T-cell (primary cell): ENCODE results near the gene COG1. TPM values are rescaled to one million over a fixed set of nuclear protein-coding genes. Genes with fewer than 3 reads are reported as not detected.

Experiments used
- ATAC-seq, 4 experiments: fragments of 200-7000 bp in 3 of 4; fragments of 150-1000 bp in 1 of 4; cut with Tn5 transposase; replicated peaks in 1 of 4; 1 replicate in 3 of 4; 2 replicates in 1 of 4; pipeline ENCODE4 v1.10.0; 2021; ENCODE audit warnings: moderate library complexity in 3 of 4, mild to moderate bottlenecking in 2 of 4, moderate number of reproducible peaks in 1 of 4
- CTCF ChIA-PET, 2 donors: fragments of 300-600 bp; sonication (Branson Sonifier 250); formaldehyde crosslinking; loops; one replicate each; lab custom pipeline; 2022; ENCODE audit warnings: antibody characterized with exemption in 2 of 2; lab: Charles Lee
- POLR2A ChIA-PET, 2 donors: fragments of 300-600 bp; sonication (Branson Sonifier 250); formaldehyde crosslinking; loops; one replicate each; lab custom pipeline; 2022; ENCODE audit warnings: antibody characterized with exemption in 2 of 2; lab: Charles Lee
- DNase-seq, 35 experiments: peaks; one replicate each; pipeline versions ENCODE4 v3.0.0 to v3.0.0-alpha.2; 2013 to 2023
- H3K27ac ChIP-seq: one replicate; pipeline ENCODE4 v1.5.1; 2013; ENCODE audit warnings: low read length
- H3K27me3 ChIP-seq, 2 experiments: replicated peaks in 1 of 2; 1 replicate in 1 of 2; 2 replicates in 1 of 2; pipeline versions ENCODE4 v1.6.1 to v1.7.0; 2013; ENCODE audit warnings: low read length in 1 of 2, mixed read lengths in 1 of 2; ENCODE audit not compliant: control insufficient read depth in 2 of 2, insufficient read depth in 2 of 2; ENCODE audit errors: extremely low read depth in 1 of 2
- H3K36me3 ChIP-seq, 2 donors: 1 replicate in 1 of 2; 2 replicates in 1 of 2; pipeline versions ENCODE4 v1.6.1 to v1.7.0; 2013; ENCODE audit warnings: low read length in 1 of 2; ENCODE audit not compliant: control insufficient read depth in 2 of 2, insufficient read depth in 1 of 2; ENCODE audit errors: extremely low read depth in 1 of 2
- H3K4me1 ChIP-seq, 2 experiments: 1 replicate in 1 of 2; 2 replicates in 1 of 2; pipeline versions ENCODE4 v1.6.1 to v1.7.0; 2013; ENCODE audit warnings: low read length in 2 of 2, mixed read lengths in 1 of 2; ENCODE audit not compliant: insufficient read depth in 2 of 2, control insufficient read depth in 1 of 2; ENCODE audit errors: extremely low read depth in 1 of 2
- H3K4me3 ChIP-seq, 2 donors: 1 replicate in 1 of 2; 2 replicates in 1 of 2; pipeline versions ENCODE4 v1.5.1 to v1.7.0; 2013; ENCODE audit warnings: mild to moderate bottlenecking in 2 of 2, low read length in 1 of 2, moderate library complexity in 1 of 2; ENCODE audit not compliant: control insufficient read depth in 1 of 2; ENCODE audit errors: extremely low read depth in 1 of 2
- H3K9me3 ChIP-seq: 2 replicates; pipeline ENCODE4 v1.7.0; 2013
- H3K27ac Mint-ChIP-seq, 2 donors: one replicate each; pipeline ENCODE4 v1.8.0; 2020 to 2021; ENCODE audit warnings: mild to moderate bottlenecking in 2 of 2, mixed read lengths in 2 of 2
- H3K27me3 Mint-ChIP-seq, 2 donors: one replicate each; pipeline ENCODE4 v1.8.0; 2021 to 2022; ENCODE audit warnings: mixed read lengths in 2 of 2
- H3K36me3 Mint-ChIP-seq: one replicate; pipeline ENCODE4 v1.8.0; 2021; ENCODE audit warnings: mixed read lengths
- H3K4me1 Mint-ChIP-seq, 3 donors: one replicate each; pipeline ENCODE4 v1.8.0; 2020 to 2022; ENCODE audit warnings: mixed read lengths in 3 of 3, mild to moderate bottlenecking in 1 of 3
- H3K4me3 Mint-ChIP-seq, 3 donors: one replicate each; pipeline ENCODE4 v1.8.0; 2020 to 2022; ENCODE audit warnings: mild to moderate bottlenecking in 3 of 3, mixed read lengths in 3 of 3, moderate library complexity in 3 of 3
- H3K9me3 Mint-ChIP-seq, 3 donors: one replicate each; pipeline ENCODE4 v1.8.0; 2020 to 2022; ENCODE audit warnings: mixed read lengths in 3 of 3
- WGBS: methylation state at CpG from one replicate; pipeline ENCODE4 v1.1.5; 2013; ENCODE audit warnings: missing lambda C conversion rate; ENCODE audit not compliant: insufficient coverage; 5-methylcytosine and 5-hydroxymethylcytosine counted together
- total RNA-seq, 35 experiments: library from RNA in 6 of 35; stranded (reverse) in 6 of 35; fragments of 120-200 nt in 1 of 35; gene quantifications; one replicate each; pipeline versions ENCODE4 v1.2.1 to v1.2.4 and lab custom pipeline; 2013 to 2026

Gene COG1
- total RNA-seq, 5 donors from 2014 or later (not counting 1 experiment from before 2014, with no cell fraction given): 66.3 to 77.2 (median 73.3) TPM

- H3K27me3 ChIP-seq: no peaks in the 10 kb centered on the region
- H3K4me1 Mint-ChIP-seq: no peaks in the 10 kb centered on the region
- no peak overlapping the region for H3K27ac ChIP-seq
- POLR2A ChIA-PET: no interaction called here
- H3K4me3 Mint-ChIP-seq: no peak overlapping the region
- H3K27me3 Mint-ChIP-seq: no peaks in the 10 kb centered on the region
- H3K4me3 ChIP-seq: no peak overlapping the region
- CTCF ChIA-PET: interaction anchor here (0.7 to 1.1 kb wide), 2 partner anchors 115 to 120 kb away, joined by 3 to 4 read pairs; no protein-coding TSS in a partner anchor
- WGBS: 93% methylated on average over 3 of the region's 8 CpGs
- H3K4me1 ChIP-seq: no peaks in the 10 kb centered on the region
- peaks cover 14% of the 10 kb centered on the region for H3K36me3 Mint-ChIP-seq
- no peak for DNase-seq
- no peaks in the 10 kb centered on the region for H3K9me3 Mint-ChIP-seq
- ATAC-seq: no peak
- no peaks in the 10 kb centered on the region for H3K9me3 ChIP-seq
- peaks cover 0 to 11% of the 10 kb centered on the region in 2 donors for H3K36me3 ChIP-seq
- no peak overlapping the region for H3K27ac Mint-ChIP-seq
Observed at GRCh38 chr17:73249700-73250099, 56.8 kb downstream of the COG1 start.

GRCh38 chr17:73250851-73251640, 58.2 kb downstream of the COG1 start:
- peaks cover 0 to 4% (median 4%) of the 10 kb centered on the region in 3 donors for H3K4me1 Mint-ChIP-seq
- DNase-seq (no peak), ATAC-seq (no peak)
- CTCF ChIA-PET: interaction anchor here in 1 of 2 donors (0.7 to 1.1 kb wide), 3 partner anchors 8 to 523 kb away, joined by 3 to 7 read pairs (median 4); no protein-coding TSS in a partner anchor
- Histone ChIP-seq H3K4me1 (peaks cover 0 to 5% of the 10 kb centered on the region in 2 experiments), H3K27me3 (no peaks in the 10 kb centered on the region), H3K4me3 (no peak overlapping the region), H3K36me3 (peaks cover 0 to 10% of the 10 kb centered on the region in 2 donors), H3K9me3 (no peaks in the 10 kb centered on the region), H3K27ac (no peak overlapping the region)
- H3K36me3 Mint-ChIP-seq: peaks cover 10% of the 10 kb centered on the region
- no peak overlapping the region for H3K27ac Mint-ChIP-seq
- POLR2A ChIA-PET: no interaction called here
- no peaks in the 10 kb centered on the region for H3K9me3 Mint-ChIP-seq
- H3K4me3 Mint-ChIP-seq: no peak overlapping the region
- H3K27me3 Mint-ChIP-seq: no peaks in the 10 kb centered on the region
- 87% methylated on average over 10 of the region's 10 CpGs for WGBS

GRCh38 chr17:73251871-73252270, 59.0 kb downstream of the COG1 start:
- Histone ChIP-seq H3K36me3 (peaks cover 0 to 7% of the 10 kb centered on the region in 2 donors), H3K27me3 (no peaks in the 10 kb centered on the region), H3K4me3 (no peak overlapping the region), H3K4me1 (peaks cover 0 to 5% of the 10 kb centered on the region in 2 experiments), H3K27ac (no peak overlapping the region), H3K9me3 (no peaks in the 10 kb centered on the region)
- H3K9me3 Mint-ChIP-seq: no peaks in the 10 kb centered on the region
- WGBS: 78% methylated on average over 4 of the region's 8 CpGs
- H3K4me3 Mint-ChIP-seq: no peak overlapping the region
- H3K27me3 Mint-ChIP-seq: no peaks in the 10 kb centered on the region
- H3K27ac Mint-ChIP-seq: no peak overlapping the region
- no peak for ATAC-seq
- ChIA-PET CTCF (interaction anchor here in 1 of 2 donors (0.7 to 0.8 kb wide), 2 partner anchors 9 to 524 kb away, joined by 3 to 7 read pairs; no protein-coding TSS in a partner anchor), POLR2A (no interaction called here)
- no peak for DNase-seq
- peaks cover 9% of the 10 kb centered on the region for H3K36me3 Mint-ChIP-seq
- H3K4me1 Mint-ChIP-seq: peaks cover 0 to 4% (median 4%) of the 10 kb centered on the region in 3 donors

- CTCF ChIA-PET: interaction anchor here (0.5 to 2.8 kb wide), 10 partner anchors 8 to 122 kb away, joined by 3 to 14 read pairs (median 4); no protein-coding TSS in a partner anchor
- no peaks in the 10 kb centered on the region for H3K36me3 Mint-ChIP-seq
Observed at GRCh38 chr17:73255671-73256181, 62.9 kb downstream of the COG1 start.

GRCh38 chr17:73256220-73256619, 63.4 kb downstream of the COG1 start:
- Histone ChIP-seq H3K36me3 (no peaks in the 10 kb centered on the region), H3K9me3 (no peaks in the 10 kb centered on the region), H3K4me3 (no peak overlapping the region), H3K27me3 (peaks cover 0 to 3% of the 10 kb centered on the region in 2 experiments), H3K4me1 (peaks cover 0 to 5% of the 10 kb centered on the region in 2 experiments), H3K27ac (no peak overlapping the region)
- no peak overlapping the region for H3K4me3 Mint-ChIP-seq
- WGBS: no CpG with 5 or more reads among the region's 3 CpGs
- no peaks in the 10 kb centered on the region for H3K36me3 Mint-ChIP-seq
- peaks cover 0 to 4% (median 4%) of the 10 kb centered on the region in 3 donors for H3K4me1 Mint-ChIP-seq
- H3K27me3 Mint-ChIP-seq: no peaks in the 10 kb centered on the region
- CTCF ChIA-PET: interaction anchor here (0.5 to 2.0 kb wide), 5 partner anchors 8 to 114 kb away, joined by 3 to 12 read pairs (median 6); no protein-coding TSS in a partner anchor
- no peak overlapping the region for H3K27ac Mint-ChIP-seq
- H3K9me3 Mint-ChIP-seq: no peaks in the 10 kb centered on the region
- POLR2A ChIA-PET: no interaction called here
- DNase-seq: no peak
- no peak for ATAC-seq

More at GRCh38 chr17:73255671-73256181, 62.9 kb downstream of the COG1 start:
- POLR2A ChIA-PET: no interaction called here
- Histone ChIP-seq H3K9me3 (no peaks in the 10 kb centered on the region), H3K27me3 (peaks cover 0 to 3% of the 10 kb centered on the region in 2 experiments), H3K36me3 (no peaks in the 10 kb centered on the region), H3K27ac (no peak overlapping the region), H3K4me1 (peaks cover 0 to 5% of the 10 kb centered on the region in 2 experiments), H3K4me3 (no peak overlapping the region)
- WGBS: 0% methylated on average over 6 of the region's 8 CpGs
- ATAC-seq (peak; percentile 65 to 78 (median 70)), DNase-seq (peak in 31 of 35 experiments; percentile 7 to 72 (median 37))
- Mint-ChIP-seq H3K9me3 (no peaks in the 10 kb centered on the region), H3K27me3 (no peaks in the 10 kb centered on the region), H3K27ac (no peak overlapping the region), H3K4me3 (no peak overlapping the region), H3K4me1 (peaks cover 0 to 4% (median 4%) of the 10 kb centered on the region in 3 donors)

GRCh38 chr17:73257516-73257915, 64.7 kb downstream of the COG1 start:
- Mint-ChIP-seq H3K4me1 (peaks cover 0 to 4% (median 4%) of the 10 kb centered on the region in 3 donors), H3K4me3 (no peak overlapping the region), H3K36me3 (no peaks in the 10 kb centered on the region), H3K27me3 (no peaks in the 10 kb centered on the region), H3K27ac (no peak overlapping the region), H3K9me3 (no peaks in the 10 kb centered on the region)
- H3K27ac ChIP-seq: no peak overlapping the region
- 94% methylated on average over 6 of the region's 6 CpGs for WGBS
- POLR2A ChIA-PET: no interaction called here
- DNase-seq (no peak), ATAC-seq (no peak)
- H3K36me3 ChIP-seq: no peaks in the 10 kb centered on the region
- peaks cover 0 to 5% of the 10 kb centered on the region in 2 experiments for H3K4me1 ChIP-seq
- H3K27me3 ChIP-seq: peaks cover 0 to 3% of the 10 kb centered on the region in 2 experiments
- CTCF ChIA-PET: no interaction called here
- no peak overlapping the region for H3K4me3 ChIP-seq
- H3K9me3 ChIP-seq: no peaks in the 10 kb centered on the region
